HepG2 (cell line): Measurements from ENCODE around the gene TNKS1BP1. TPM values are rescaled to one million over a fixed set of nuclear protein-coding genes. Genes with fewer than 3 reads are reported as not detected.

Experiments used
- BORCS8-MEF2B ChIP-seq: sonication (generic); formaldehyde crosslinking; IDR thresholded peaks from 2 replicates; pipeline ENCODE4 v1.8.0; 2022; ENCODE audit warnings: mild to moderate bottlenecking, missing genetic modification reagents
- FOXK1 ChIP-seq: sonication (generic); formaldehyde crosslinking; IDR thresholded peaks from 2 replicates; pipeline ENCODE4 v1.4.0; 2020; ENCODE audit warnings: low read depth, missing genetic modification reagents, borderline replicate concordance
- KDM2A ChIP-seq: sonication (generic); formaldehyde crosslinking; IDR thresholded peaks from 2 replicates; pipeline ENCODE4 v1.4.0; 2020; ENCODE audit warnings: low read depth, missing genetic modification reagents, borderline replicate concordance
- KLF9 ChIP-seq: IDR thresholded peaks from 2 replicates; pipeline ENCODE4 v1.6.1; 2016; ENCODE audit warnings: low read depth
- MIER2 ChIP-seq: IDR thresholded peaks from 2 replicates; pipeline ENCODE4 v1.6.1; 2016; ENCODE audit warnings: missing biosample characterization, missing genetic modification reagents
- MXI1 ChIP-seq: IDR thresholded peaks from 3 replicates; pipeline ENCODE4 v1.6.1; 2012; ENCODE audit warnings: low read depth, low read length, inconsistent platforms, borderline replicate concordance
- NFATC3 ChIP-seq: sonication (generic); formaldehyde crosslinking; IDR thresholded peaks from 2 replicates; pipeline ENCODE4 v1.5.1; 2020; ENCODE audit warnings: mild to moderate bottlenecking, missing genetic modification reagents
- ONECUT2 ChIP-seq: sonication (generic); formaldehyde crosslinking; IDR thresholded peaks from 2 replicates; pipeline ENCODE4 v1.4.0; 2020; ENCODE audit warnings: missing genetic modification reagents
- REPIN1 ChIP-seq: sonication (generic); formaldehyde crosslinking; IDR thresholded peaks from 2 replicates; pipeline ENCODE4 v1.8.0; 2022; ENCODE audit warnings: missing genetic modification reagents, low read depth, mild to moderate bottlenecking, borderline replicate concordance
- SRSF1 ChIP-seq: fragments of 200-400 bp; formaldehyde crosslinking; optimal IDR thresholded peaks from 2 replicates; pipeline ENCODE3; 2017; ENCODE audit warnings: mild to moderate bottlenecking, low read depth, low read length, moderate library complexity
- ZNF256 ChIP-seq: sonication (generic); formaldehyde crosslinking; conservative IDR thresholded peaks from 2 replicates; pipeline ENCODE4 v1.4.0; 2020; ENCODE audit warnings: missing genetic modification reagents
- ZNF337 ChIP-seq: sonication (generic); formaldehyde crosslinking; IDR thresholded peaks from 2 replicates; pipeline ENCODE4 v1.5.1; 2020; ENCODE audit warnings: missing genetic modification reagents, low read depth, mild to moderate bottlenecking, borderline replicate concordance
- ZNF44 ChIP-seq: sonication (generic); formaldehyde crosslinking; IDR thresholded peaks from 2 replicates; pipeline ENCODE4 v1.5.1; 2020; ENCODE audit warnings: mild to moderate bottlenecking, missing genetic modification reagents
- ZNF549 ChIP-seq: sonication (generic); formaldehyde crosslinking; IDR thresholded peaks from 2 replicates; pipeline ENCODE4 v1.5.0; 2020; ENCODE audit warnings: missing genetic modification reagents
- ZNF841 ChIP-seq: sonication (generic); formaldehyde crosslinking; IDR thresholded peaks from 2 replicates; pipeline ENCODE4 v1.8.1; 2023; ENCODE audit warnings: missing genetic modification reagents, borderline replicate concordance
- polyA plus RNA-seq, 8 experiments: library from polyadenylated mRNA; depleted of rRNA in 3 of 8; stranded (reverse) in 7 of 8; unstranded in 1 of 8; fragments of >200 nt; fragmentation: Illumina TruSeq in 4 of 8; extraction: Trizol in 4 of 8; gene quantifications; 2 replicates each; pipeline versions ENCODE4 v1.2.1 to v1.2.3, GENCODE V29; 2011 to 2016; ENCODE audit warnings: low read depth in 4 of 8, missing spikeins in 1 of 8, mixed read lengths in 1 of 8; ENCODE audit not compliant: insufficient read depth in 1 of 8
- total RNA-seq, 5 experiments: library from RNA; depleted of rRNA; stranded (reverse); fragments of >200 nt; fragmentation: Illumina TruSeq; extraction: Trizol; gene quantifications; 2 replicates each; pipeline ENCODE4 v1.2.3, GENCODE V29; 2016; ENCODE audit warnings: low read depth in 1 of 5
- TF ChIP-seq, protein P1 (sequence below): sonication (generic); formaldehyde crosslinking; IDR thresholded peaks from 2 replicates; pipeline ENCODE4 v1.5.0; 2020; ENCODE audit warnings: missing genetic modification reagents
- TF ChIP-seq, protein P2 (sequence below): sonication (generic); formaldehyde crosslinking; IDR thresholded peaks from 2 replicates; pipeline ENCODE4 v1.4.0; 2020; ENCODE audit warnings: low read depth, mild to moderate bottlenecking, missing genetic modification reagents
- TF ChIP-seq, protein P3 (sequence below): sonication (generic); formaldehyde crosslinking; IDR thresholded peaks from 2 replicates; pipeline ENCODE4 v1.4.0; 2020; ENCODE audit warnings: missing genetic modification reagents
- TF ChIP-seq, protein P4 (sequence below): sonication (generic); formaldehyde crosslinking; IDR thresholded peaks from 2 replicates; pipeline ENCODE4 v1.5.0; 2020; ENCODE audit warnings: missing genetic modification reagents
- TF ChIP-seq, protein P5 (sequence below): sonication (generic); formaldehyde crosslinking; IDR thresholded peaks from 2 replicates; pipeline ENCODE4 v1.8.1; 2023; ENCODE audit warnings: missing genetic modification reagents, inconsistent platforms, borderline replicate concordance
- TF ChIP-seq, protein P6 (sequence below): sonication (generic); formaldehyde crosslinking; IDR thresholded peaks from 2 replicates; pipeline ENCODE4 v1.5.1; 2020; ENCODE audit warnings: missing genetic modification reagents, mild to moderate bottlenecking, borderline replicate concordance

The TNKS1BP1 gene
- total and polyA plus RNA-seq, 2 of the 13 experiments (the other 11 are each of a cell fraction or from before 2014, with no cell fraction given), result 13.7 to 15.0 TPM

DNA sequence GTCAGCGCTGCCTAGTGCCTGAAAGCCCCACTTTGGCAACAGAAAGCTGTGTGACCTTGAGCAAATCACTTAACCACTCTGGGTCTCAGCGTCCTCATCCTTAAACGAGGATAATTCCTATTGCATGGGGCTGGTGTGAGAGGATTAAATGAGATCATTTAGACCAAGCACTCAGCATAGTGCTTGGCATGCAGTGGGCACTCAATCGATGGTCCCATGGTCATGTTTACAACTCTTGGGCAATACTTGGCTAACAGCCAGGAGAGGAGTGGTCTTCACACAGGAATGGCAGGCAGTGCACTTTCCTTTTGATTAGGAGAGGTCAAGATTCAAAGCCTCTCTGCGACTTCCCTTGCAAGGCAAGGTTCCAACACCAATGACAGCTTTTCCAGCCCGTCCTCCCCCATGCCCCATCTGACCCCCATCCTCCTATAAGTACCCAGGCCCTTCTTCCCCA, 14.1 kb downstream of the TNKS1BP1 start (continued):
- TF ChIP-seq, protein P1, sequence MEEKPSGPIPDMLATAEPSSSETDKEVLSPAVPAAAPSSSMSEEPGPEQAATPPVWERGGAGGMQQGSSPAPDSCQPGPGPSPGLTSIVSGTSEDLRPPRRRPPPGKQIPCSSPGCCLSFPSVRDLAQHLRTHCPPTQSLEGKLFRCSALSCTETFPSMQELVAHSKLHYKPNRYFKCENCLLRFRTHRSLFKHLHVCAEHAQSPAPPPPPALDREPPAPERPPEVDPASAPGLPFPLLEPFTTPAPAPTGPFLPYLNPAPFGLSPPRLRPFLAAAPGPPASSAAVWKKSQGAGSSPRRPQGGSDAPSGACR, result peak; percentile 59; the same call in 1 of the 2 replicates
- TF ChIP-seq ONECUT2 (CRISPR knock-in tag) (peak; percentile 92), KLF9 (no peak), ZNF549 (no peak), NFATC3 (no peak), BORCS8-MEF2B (CRISPR knock-in tag) (no peak), SRSF1 (no peak), KDM2A (CRISPR knock-in tag) (no peak; the same call in 1 of the 2 replicates), ZNF337 (CRISPR knock-in tag) (no peak), FOXK1 (no peak), MIER2 (CRISPR knock-in tag) (no peak), REPIN1 (CRISPR knock-in tag) (0 out of 2 replicates have a peak, but pooled peaks have one; percentile 22), ZNF256 (CRISPR knock-in tag) (no peak), MXI1 (no peak; the same call in 2 of the 3 replicates), ZNF44 (CRISPR knock-in tag) (no peak), ZNF841 (CRISPR knock-in tag) (no peak)
- TF ChIP-seq, protein P2, sequence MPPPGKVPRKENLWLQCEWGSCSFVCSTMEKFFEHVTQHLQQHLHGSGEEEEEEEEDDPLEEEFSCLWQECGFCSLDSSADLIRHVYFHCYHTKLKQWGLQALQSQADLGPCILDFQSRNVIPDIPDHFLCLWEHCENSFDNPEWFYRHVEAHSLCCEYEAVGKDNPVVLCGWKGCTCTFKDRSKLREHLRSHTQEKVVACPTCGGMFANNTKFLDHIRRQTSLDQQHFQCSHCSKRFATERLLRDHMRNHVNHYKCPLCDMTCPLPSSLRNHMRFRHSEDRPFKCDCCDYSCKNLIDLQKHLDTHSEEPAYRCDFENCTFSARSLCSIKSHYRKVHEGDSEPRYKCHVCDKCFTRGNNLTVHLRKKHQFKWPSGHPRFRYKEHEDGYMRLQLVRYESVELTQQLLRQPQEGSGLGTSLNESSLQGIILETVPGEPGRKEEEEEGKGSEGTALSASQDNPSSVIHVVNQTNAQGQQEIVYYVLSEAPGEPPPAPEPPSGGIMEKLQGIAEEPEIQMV, result no peak
- TF ChIP-seq, protein P3, sequence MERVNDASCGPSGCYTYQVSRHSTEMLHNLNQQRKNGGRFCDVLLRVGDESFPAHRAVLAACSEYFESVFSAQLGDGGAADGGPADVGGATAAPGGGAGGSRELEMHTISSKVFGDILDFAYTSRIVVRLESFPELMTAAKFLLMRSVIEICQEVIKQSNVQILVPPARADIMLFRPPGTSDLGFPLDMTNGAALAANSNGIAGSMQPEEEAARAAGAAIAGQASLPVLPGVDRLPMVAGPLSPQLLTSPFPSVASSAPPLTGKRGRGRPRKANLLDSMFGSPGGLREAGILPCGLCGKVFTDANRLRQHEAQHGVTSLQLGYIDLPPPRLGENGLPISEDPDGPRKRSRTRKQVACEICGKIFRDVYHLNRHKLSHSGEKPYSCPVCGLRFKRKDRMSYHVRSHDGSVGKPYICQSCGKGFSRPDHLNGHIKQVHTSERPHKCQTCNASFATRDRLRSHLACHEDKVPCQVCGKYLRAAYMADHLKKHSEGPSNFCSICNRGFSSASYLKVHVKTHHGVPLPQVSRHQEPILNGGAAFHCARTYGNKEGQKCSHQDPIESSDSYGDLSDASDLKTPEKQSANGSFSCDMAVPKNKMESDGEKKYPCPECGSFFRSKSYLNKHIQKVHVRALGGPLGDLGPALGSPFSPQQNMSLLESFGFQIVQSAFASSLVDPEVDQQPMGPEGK (CRISPR knock-in tag), result no peak; the same call in 1 of the 2 replicates
- TF ChIP-seq, protein P4, sequence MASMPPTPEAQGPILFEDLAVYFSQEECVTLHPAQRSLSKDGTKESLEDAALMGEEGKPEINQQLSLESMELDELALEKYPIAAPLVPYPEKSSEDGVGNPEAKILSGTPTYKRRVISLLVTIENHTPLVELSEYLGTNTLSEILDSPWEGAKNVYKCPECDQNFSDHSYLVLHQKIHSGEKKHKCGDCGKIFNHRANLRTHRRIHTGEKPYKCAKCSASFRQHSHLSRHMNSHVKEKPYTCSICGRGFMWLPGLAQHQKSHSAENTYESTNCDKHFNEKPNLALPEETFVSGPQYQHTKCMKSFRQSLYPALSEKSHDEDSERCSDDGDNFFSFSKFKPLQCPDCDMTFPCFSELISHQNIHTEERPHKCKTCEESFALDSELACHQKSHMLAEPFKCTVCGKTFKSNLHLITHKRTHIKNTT (CRISPR knock-in tag), result no peak
- TF ChIP-seq, protein P5, sequence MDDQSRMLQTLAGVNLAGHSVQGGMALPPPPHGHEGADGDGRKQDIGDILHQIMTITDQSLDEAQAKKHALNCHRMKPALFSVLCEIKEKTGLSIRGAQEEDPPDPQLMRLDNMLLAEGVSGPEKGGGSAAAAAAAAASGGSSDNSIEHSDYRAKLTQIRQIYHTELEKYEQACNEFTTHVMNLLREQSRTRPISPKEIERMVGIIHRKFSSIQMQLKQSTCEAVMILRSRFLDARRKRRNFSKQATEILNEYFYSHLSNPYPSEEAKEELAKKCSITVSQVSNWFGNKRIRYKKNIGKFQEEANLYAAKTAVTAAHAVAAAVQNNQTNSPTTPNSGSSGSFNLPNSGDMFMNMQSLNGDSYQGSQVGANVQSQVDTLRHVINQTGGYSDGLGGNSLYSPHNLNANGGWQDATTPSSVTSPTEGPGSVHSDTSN (CRISPR knock-in tag), result no peak
- TF ChIP-seq, protein P6, sequence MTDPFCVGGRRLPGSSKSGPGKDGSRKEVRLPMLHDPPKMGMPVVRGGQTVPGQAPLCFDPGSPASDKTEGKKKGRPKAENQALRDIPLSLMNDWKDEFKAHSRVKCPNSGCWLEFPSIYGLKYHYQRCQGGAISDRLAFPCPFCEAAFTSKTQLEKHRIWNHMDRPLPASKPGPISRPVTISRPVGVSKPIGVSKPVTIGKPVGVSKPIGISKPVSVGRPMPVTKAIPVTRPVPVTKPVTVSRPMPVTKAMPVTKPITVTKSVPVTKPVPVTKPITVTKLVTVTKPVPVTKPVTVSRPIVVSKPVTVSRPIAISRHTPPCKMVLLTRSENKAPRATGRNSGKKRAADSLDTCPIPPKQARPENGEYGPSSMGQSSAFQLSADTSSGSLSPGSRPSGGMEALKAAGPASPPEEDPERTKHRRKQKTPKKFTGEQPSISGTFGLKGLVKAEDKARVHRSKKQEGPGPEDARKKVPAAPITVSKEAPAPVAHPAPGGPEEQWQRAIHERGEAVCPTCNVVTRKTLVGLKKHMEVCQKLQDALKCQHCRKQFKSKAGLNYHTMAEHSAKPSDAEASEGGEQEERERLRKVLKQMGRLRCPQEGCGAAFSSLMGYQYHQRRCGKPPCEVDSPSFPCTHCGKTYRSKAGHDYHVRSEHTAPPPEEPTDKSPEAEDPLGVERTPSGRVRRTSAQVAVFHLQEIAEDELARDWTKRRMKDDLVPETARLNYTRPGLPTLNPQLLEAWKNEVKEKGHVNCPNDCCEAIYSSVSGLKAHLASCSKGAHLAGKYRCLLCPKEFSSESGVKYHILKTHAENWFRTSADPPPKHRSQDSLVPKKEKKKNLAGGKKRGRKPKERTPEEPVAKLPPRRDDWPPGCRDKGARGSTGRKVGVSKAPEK (CRISPR knock-in tag), result no peak
